K562 (cell line): ENCODE measurements around the gene PRDM15. TPM values are rescaled to one million over a fixed set of nuclear protein-coding genes. Genes with fewer than 3 reads are reported as not detected.
A peak's percentile ranks its signal among the peaks of the same experiment; 100 is the strongest.

Source experiments
- CSDE1 ChIP-seq, 2 experiments: fragments of 450-650 bp; IDR thresholded peaks; 2 replicates each; pipeline ENCODE4 v1.6.1; 2016; ENCODE audit warnings: mild to moderate bottlenecking in 1 of 2
- DNMT1 ChIP-seq: fragments of 450-650 bp; IDR thresholded peaks from 2 replicates; pipeline ENCODE4 v1.6.1; 2016; ENCODE audit warnings: antibody characterized with exemption, mild to moderate bottlenecking
- EHMT2 ChIP-seq: fragments of 450-650 bp; IDR thresholded peaks from 2 replicates; pipeline ENCODE4 v1.6.1; 2018; ENCODE audit warnings: antibody characterized with exemption
- ESRRA ChIP-seq: fragments of 450-650 bp; IDR thresholded peaks from 2 replicates; pipeline ENCODE4 v1.6.1; 2014; ENCODE audit warnings: low read depth, mild to moderate bottlenecking, moderate library complexity, borderline replicate concordance
- HNRNPK ChIP-seq: fragments of 200-400 bp; formaldehyde crosslinking; IDR thresholded peaks from one replicate; pipeline ENCODE4 v1.6.1; 2018; ENCODE audit warnings: mild to moderate bottlenecking, low read depth, low read length; ENCODE audit not compliant: poor library complexity, severe bottlenecking
- PHF21A ChIP-seq: fragments of 450-650 bp; IDR thresholded peaks from 2 replicates; pipeline ENCODE4 v1.6.1; 2017; ENCODE audit warnings: low read depth, borderline replicate concordance
- RBM22 ChIP-seq: fragments of 200-400 bp; formaldehyde crosslinking; IDR thresholded peaks from 2 replicates; pipeline ENCODE4 v1.6.1; 2018; ENCODE audit warnings: low read length, low read depth; ENCODE audit not compliant: poor library complexity, severe bottlenecking
- RBM34 ChIP-seq: fragments of 200-400 bp; formaldehyde crosslinking; IDR thresholded peaks from 2 replicates; pipeline ENCODE4 v1.6.1; 2018; ENCODE audit warnings: low read length, borderline replicate concordance; ENCODE audit not compliant: insufficient read depth
- TCF7 ChIP-seq: sonication (generic); IDR thresholded peaks from 2 replicates; pipeline ENCODE4 v1.6.1; 2016; ENCODE audit warnings: antibody characterized with exemption, borderline replicate concordance
- YBX1 ChIP-seq: fragments of 450-650 bp; IDR thresholded peaks from 2 replicates; pipeline ENCODE4 v1.7.1; 2016; ENCODE audit warnings: mild to moderate bottlenecking
- ZNF124 ChIP-seq: sonication (generic); formaldehyde crosslinking; IDR thresholded peaks from 2 replicates; pipeline ENCODE4 v1.8.1; 2022; ENCODE audit warnings: missing genetic modification reagents
- polyA plus RNA-seq, 8 experiments: library from polyadenylated mRNA; depleted of rRNA in 4 of 8; stranded (reverse) in 5 of 8; unstranded in 3 of 8; fragments of >200 nt; fragmentation: Nextera tagmentation in 2 of 8; fragmentation: Illumina TruSeq in 1 of 8; extraction: Ambion mirVana in 2 of 8; extraction: Trizol in 1 of 8; gene quantifications; 2 replicates each; pipeline versions ENCODE4 v1.2.1 to v1.2.3, GENCODE V29; 2011 to 2014; ENCODE audit warnings: inconsistent platforms in 1 of 8, missing spikeins in 1 of 8
- total RNA-seq, 7 experiments: library from RNA; depleted of rRNA in 6 of 7; stranded (reverse); fragments of >200 nt in 6 of 7; fragmentation: Illumina TruSeq in 2 of 7; extraction: Trizol in 2 of 7; gene quantifications; 2 replicates each; pipeline versions ENCODE4 v1.2.1 to v1.2.3, GENCODE V29; 2011 to 2021; ENCODE audit warnings: low replicate concordance in 1 of 7
- TF ChIP-seq, protein P1 (sequence below): fragments of 450-650 bp; IDR thresholded peaks from 2 replicates; pipeline ENCODE4 v1.7.0; 2016; ENCODE audit warnings: borderline replicate concordance
- TF ChIP-seq, protein P2 (sequence below): sonication (generic); formaldehyde crosslinking; IDR thresholded peaks from 2 replicates; pipeline ENCODE4 v1.9.0; 2022; ENCODE audit warnings: mild to moderate bottlenecking, missing genetic modification reagents
- TF ChIP-seq, protein P3 (sequence below): fragments of 150-350 bp; conservative IDR thresholded peaks from 2 replicates; pipeline ENCODE4 v1.6.1; 2014; ENCODE audit warnings: low read length
- TF ChIP-seq, protein P4 (sequence below): fragments of 450-650 bp; formaldehyde crosslinking; IDR thresholded peaks from 2 replicates; pipeline ENCODE4 v1.4.0; 2020; ENCODE audit warnings: mild to moderate bottlenecking, moderate library complexity
- TF ChIP-seq, protein P5 (sequence below): sonication (generic); formaldehyde crosslinking; IDR thresholded peaks from 2 replicates; pipeline ENCODE4 v1.8.1; 2023; ENCODE audit warnings: mild to moderate bottlenecking, missing genetic modification reagents
- TF ChIP-seq, protein P6 (sequence below): fragments of 450-650 bp; formaldehyde crosslinking; conservative IDR thresholded peaks from 2 replicates; pipeline ENCODE4 v1.4.0; 2022; ENCODE audit warnings: mild to moderate bottlenecking, missing genetic modification characterization

PRDM15 gene
- total and polyA plus RNA-seq, 9 of the 15 experiments (the other 6 are each of a cell fraction or from before 2014, with no cell fraction given), result 0.93 to 9.2 (median 6.2) TPM

DNA sequence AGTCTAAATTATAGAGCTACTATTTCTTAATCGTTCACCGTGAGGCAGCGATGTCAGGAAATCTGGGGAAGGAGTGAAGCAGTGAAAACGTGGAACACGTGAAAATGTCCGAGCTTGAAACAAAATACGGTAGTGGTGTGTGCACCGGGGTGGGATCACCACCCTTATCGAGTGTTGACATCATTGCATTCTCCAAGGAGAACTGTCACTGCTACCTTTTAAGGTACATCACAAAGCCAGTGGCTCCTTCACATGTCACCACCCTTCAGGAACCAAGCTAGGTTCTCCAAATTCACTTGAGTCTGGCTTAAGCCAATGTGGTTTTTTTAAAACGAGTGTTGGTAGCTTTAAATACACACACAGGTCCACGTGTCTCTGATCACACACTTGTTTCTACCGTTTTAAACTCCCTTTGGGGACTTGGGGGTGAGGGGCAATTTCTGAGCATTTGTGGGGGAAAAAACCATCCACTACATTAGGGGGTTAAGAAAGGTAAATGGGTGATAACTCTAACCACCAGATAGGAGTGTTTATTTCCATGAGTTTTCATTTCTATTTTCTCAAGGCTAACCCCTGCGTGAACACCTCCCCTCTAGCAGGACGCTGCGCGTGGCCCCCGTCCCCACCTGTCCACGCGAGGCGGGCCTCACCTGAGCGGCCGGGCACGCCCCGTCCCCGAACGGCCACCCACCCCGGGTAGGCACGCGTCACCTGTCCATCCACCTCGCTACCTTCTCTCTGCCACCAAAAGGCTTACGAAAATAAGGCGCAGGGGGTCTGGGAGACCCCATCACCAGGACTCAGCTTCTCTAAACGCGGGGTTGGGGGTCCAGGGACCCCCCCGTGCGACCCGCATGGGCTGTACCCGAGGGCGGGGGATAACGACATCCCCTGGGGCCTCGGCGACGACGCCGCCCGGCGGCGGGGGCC lies 978 bp downstream of the PRDM15 start (continued):
- TF ChIP-seq, protein P1, sequence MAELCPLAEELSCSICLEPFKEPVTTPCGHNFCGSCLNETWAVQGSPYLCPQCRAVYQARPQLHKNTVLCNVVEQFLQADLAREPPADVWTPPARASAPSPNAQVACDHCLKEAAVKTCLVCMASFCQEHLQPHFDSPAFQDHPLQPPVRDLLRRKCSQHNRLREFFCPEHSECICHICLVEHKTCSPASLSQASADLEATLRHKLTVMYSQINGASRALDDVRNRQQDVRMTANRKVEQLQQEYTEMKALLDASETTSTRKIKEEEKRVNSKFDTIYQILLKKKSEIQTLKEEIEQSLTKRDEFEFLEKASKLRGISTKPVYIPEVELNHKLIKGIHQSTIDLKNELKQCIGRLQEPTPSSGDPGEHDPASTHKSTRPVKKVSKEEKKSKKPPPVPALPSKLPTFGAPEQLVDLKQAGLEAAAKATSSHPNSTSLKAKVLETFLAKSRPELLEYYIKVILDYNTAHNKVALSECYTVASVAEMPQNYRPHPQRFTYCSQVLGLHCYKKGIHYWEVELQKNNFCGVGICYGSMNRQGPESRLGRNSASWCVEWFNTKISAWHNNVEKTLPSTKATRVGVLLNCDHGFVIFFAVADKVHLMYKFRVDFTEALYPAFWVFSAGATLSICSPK, result no peak
- TF ChIP-seq DNMT1 (no peak), RBM22 (peak; percentile 63), TCF7 (no peak), HNRNPK (no peak), PHF21A (no peak), YBX1 (no peak), RBM34 (no peak), ESRRA (no peak), ZNF124 (CRISPR knock-in tag) (no peak), EHMT2 (no peak), CSDE1 (IDR thresholded peaks at IDR 0.05) (no peak)
- TF ChIP-seq, protein P2, sequence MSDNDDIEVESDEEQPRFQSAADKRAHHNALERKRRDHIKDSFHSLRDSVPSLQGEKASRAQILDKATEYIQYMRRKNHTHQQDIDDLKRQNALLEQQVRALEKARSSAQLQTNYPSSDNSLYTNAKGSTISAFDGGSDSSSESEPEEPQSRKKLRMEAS (CRISPR knock-in tag), result peak; percentile 35; the same call in 1 of the 2 replicates
- TF ChIP-seq, protein P3, sequence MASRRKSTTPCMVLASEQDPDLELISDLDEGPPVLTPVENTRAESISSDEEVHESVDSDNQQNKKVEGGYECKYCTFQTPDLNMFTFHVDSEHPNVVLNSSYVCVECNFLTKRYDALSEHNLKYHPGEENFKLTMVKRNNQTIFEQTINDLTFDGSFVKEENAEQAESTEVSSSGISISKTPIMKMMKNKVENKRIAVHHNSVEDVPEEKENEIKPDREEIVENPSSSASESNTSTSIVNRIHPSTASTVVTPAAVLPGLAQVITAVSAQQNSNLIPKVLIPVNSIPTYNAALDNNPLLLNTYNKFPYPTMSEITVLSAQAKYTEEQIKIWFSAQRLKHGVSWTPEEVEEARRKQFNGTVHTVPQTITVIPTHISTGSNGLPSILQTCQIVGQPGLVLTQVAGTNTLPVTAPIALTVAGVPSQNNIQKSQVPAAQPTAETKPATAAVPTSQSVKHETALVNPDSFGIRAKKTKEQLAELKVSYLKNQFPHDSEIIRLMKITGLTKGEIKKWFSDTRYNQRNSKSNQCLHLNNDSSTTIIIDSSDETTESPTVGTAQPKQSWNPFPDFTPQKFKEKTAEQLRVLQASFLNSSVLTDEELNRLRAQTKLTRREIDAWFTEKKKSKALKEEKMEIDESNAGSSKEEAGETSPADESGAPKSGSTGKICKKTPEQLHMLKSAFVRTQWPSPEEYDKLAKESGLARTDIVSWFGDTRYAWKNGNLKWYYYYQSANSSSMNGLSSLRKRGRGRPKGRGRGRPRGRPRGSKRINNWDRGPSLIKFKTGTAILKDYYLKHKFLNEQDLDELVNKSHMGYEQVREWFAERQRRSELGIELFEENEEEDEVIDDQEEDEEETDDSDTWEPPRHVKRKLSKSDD, result no peak
- TF ChIP-seq, protein P4, sequence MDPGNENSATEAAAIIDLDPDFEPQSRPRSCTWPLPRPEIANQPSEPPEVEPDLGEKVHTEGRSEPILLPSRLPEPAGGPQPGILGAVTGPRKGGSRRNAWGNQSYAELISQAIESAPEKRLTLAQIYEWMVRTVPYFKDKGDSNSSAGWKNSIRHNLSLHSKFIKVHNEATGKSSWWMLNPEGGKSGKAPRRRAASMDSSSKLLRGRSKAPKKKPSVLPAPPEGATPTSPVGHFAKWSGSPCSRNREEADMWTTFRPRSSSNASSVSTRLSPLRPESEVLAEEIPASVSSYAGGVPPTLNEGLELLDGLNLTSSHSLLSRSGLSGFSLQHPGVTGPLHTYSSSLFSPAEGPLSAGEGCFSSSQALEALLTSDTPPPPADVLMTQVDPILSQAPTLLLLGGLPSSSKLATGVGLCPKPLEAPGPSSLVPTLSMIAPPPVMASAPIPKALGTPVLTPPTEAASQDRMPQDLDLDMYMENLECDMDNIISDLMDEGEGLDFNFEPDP, result no peak
- TF ChIP-seq, protein P5, sequence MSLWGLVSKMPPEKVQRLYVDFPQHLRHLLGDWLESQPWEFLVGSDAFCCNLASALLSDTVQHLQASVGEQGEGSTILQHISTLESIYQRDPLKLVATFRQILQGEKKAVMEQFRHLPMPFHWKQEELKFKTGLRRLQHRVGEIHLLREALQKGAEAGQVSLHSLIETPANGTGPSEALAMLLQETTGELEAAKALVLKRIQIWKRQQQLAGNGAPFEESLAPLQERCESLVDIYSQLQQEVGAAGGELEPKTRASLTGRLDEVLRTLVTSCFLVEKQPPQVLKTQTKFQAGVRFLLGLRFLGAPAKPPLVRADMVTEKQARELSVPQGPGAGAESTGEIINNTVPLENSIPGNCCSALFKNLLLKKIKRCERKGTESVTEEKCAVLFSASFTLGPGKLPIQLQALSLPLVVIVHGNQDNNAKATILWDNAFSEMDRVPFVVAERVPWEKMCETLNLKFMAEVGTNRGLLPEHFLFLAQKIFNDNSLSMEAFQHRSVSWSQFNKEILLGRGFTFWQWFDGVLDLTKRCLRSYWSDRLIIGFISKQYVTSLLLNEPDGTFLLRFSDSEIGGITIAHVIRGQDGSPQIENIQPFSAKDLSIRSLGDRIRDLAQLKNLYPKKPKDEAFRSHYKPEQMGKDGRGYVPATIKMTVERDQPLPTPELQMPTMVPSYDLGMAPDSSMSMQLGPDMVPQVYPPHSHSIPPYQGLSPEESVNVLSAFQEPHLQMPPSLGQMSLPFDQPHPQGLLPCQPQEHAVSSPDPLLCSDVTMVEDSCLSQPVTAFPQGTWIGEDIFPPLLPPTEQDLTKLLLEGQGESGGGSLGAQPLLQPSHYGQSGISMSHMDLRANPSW (CRISPR knock-in tag), result no peak
- TF ChIP-seq, protein P6, sequence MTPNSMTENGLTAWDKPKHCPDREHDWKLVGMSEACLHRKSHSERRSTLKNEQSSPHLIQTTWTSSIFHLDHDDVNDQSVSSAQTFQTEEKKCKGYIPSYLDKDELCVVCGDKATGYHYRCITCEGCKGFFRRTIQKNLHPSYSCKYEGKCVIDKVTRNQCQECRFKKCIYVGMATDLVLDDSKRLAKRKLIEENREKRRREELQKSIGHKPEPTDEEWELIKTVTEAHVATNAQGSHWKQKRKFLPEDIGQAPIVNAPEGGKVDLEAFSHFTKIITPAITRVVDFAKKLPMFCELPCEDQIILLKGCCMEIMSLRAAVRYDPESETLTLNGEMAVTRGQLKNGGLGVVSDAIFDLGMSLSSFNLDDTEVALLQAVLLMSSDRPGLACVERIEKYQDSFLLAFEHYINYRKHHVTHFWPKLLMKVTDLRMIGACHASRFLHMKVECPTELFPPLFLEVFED, result no peak
